ENCODE results near the gene SLC22A3.

DNA sequence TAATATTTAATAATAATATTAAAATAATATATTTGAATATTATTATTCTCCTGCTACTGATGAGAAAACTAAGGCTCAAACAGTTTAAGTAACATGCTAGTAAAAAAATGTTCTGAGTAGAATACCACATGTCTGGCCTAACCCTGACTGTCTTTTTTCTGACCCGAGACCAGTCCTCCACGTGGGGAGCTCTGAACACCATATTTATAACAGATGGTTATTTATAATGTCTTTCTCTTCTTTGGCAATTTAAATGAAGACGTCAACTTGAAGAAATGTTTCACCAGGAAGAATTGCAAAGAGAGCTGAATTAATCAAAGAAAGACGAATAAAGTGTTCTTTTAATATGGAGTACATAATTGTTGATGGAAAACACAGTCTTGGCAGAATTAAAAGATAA is 82.0 kb downstream of the SLC22A3 start:
- TF ChIP-seq CTCF (conservative IDR thresholded peaks at IDR 0.05 in 1 of 2, IDR thresholded peaks at IDR 0.05 in 1 of 2; ENCODE audit: extremely low read depth in 1 of 2, insufficient read depth in 1 of 2, low read depth in 1 of 2, low read length in 2 of 2) (no peak), EZH2 (IDR thresholded peaks at IDR 0.05; ENCODE audit: borderline replicate concordance, low read length) (no peak)

Measured in mammary epithelial cell (primary cell).